Measurements from ENCODE around the gene PTPRR.
A peak's percentile ranks its signal among the peaks of the same experiment; 100 is the strongest.

- TF ChIP-seq CTCF (IDR thresholded peaks at IDR 0.05) = peak; percentile 75
- TF ChIP-seq GATA2 (CRISPR knock-in tag; IDR thresholded peaks at IDR 0.05) = peak; percentile 75
- TF ChIP-seq, protein P1, sequence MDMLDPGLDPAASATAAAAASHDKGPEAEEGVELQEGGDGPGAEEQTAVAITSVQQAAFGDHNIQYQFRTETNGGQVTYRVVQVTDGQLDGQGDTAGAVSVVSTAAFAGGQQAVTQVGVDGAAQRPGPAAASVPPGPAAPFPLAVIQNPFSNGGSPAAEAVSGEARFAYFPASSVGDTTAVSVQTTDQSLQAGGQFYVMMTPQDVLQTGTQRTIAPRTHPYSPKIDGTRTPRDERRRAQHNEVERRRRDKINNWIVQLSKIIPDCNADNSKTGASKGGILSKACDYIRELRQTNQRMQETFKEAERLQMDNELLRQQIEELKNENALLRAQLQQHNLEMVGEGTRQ (IDR thresholded peaks at IDR 0.05; ENCODE audit: borderline replicate concordance, low read depth, low read length) = no peak
- TF ChIP-seq SIN3A (IDR thresholded peaks at IDR 0.05; ENCODE audit: borderline replicate concordance, low read depth, low read length) = no peak
- no peak for TF ChIP-seq RXRA (IDR thresholded peaks at IDR 0.05; ENCODE audit: borderline replicate concordance, low read depth)
- no peak for TF ChIP-seq MXI1 (IDR thresholded peaks at IDR 0.05; ENCODE audit: low read depth, low read length)
- TF ChIP-seq NRF1 (IDR thresholded peaks at IDR 0.05; ENCODE audit: low read depth, low read length) = no peak
- no peak for TF ChIP-seq YY1 (IDR thresholded peaks at IDR 0.05; ENCODE audit: low read depth)
- no peak for TF ChIP-seq POLR2AphosphoS5 (IDR thresholded peaks at IDR 0.05; ENCODE audit: low read depth, low read length)
- no peak for TF ChIP-seq RCOR1 (IDR thresholded peaks at IDR 0.05; ENCODE audit: low read length)
Observed at GRCh38 chr12:70733385-70733784, 187.2 kb downstream of the PTPRR start.
